DND-41 (cell line): ENCODE measurements around the gene VPS33A.

Source experiments
- CTCF ChIP-seq: IDR thresholded peaks from 2 replicates; pipeline ENCODE4 v1.5.1; 2012; ENCODE audit warnings: borderline replicate concordance, low read length, moderate library complexity, mild to moderate bottlenecking; ENCODE audit not compliant: poor library complexity, severe bottlenecking; ENCODE audit errors: extremely low read depth
- EZH2 ChIP-seq: IDR thresholded peaks from 3 replicates; pipeline ENCODE4 v1.6.1; 2012; ENCODE audit warnings: borderline replicate concordance, low read depth, mild to moderate bottlenecking, moderate library complexity, low read length, inconsistent platforms; ENCODE audit not compliant: severe bottlenecking

DNA sequence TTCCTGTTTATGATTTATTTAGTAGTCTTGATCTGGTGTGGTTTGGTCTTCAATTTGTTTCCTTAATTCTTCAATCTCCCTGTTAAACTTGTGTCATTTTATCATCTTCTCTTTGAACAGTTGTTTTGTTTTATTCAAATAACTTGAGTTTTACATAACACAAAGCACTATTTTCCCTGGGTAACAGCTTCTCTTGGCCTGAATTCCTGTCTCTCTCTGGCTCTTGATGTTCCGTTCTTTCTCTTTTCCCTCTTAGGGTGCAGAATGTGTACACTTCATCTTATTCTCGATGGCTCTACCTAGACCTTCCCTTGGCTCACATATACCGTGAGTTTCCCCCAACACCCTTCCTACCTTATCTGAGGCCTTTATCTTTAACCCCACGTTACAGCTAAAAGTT lies 36.8 kb upstream of the VPS33A start:
- TF ChIP-seq CTCF (no peak), EZH2 (no peak)
